Left hindlimb (tissue), 1 donor: ENCODE measurements around the gene TTC13.
"Not testable (repeated sequence)": the region's sequence is repeated elsewhere in the genome, so short reads cannot be mapped to it uniquely, and the experiment has no call there.

Experiments
- DNase-seq: peaks from one replicate; pipeline ENCODE4 v3.0.0-alpha.2; 2018

TTC13 gene

GRCh38 chr1:230978491-230979388 lies at the start of gene TTC13, which contains the start of gene ARV1:
Gene TTC13, minus strand, starts transcription at chr1:230978861. Its CDS starts 31 bp downstream, at chr1:230978830.
Gene ARV1, plus strand, starts transcription at chr1:230979094. Its CDS starts 12 bp downstream, at chr1:230979106.
- DNase-seq: peak; percentile 99

GRCh38 chr1:231027971-231028370 lies 49.3 kb upstream of the TTC13 start:
- DNase-seq: no peak

- no peak for DNase-seq
Measured at GRCh38 chr1:231027136-231027925, 48.7 kb upstream of the TTC13 start.

- no peak for DNase-seq
Measured at GRCh38 chr1:231026576-231026975, 47.9 kb upstream of the TTC13 start.

DNA sequence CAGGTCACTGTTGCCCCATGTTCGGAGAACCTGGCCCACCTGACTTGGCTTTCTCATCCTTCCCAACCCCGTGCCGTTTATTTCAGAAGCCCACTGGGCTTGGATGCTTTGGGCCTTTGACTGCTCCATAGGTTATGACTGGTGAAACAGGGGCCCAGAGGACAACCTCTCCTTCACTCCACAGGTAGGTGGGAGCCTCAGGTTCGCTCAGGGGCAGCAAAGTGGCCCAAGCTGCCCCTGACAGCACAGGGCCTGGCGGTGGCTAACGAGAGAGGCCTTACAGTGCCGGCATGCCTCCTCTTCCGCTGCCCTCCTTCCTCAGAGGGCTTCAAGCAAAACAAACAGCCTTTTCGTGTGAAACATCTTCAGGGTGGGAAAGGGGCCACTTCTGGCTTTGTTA lies 44.5 kb upstream of the TTC13 start:
- no peak for DNase-seq

DNA sequence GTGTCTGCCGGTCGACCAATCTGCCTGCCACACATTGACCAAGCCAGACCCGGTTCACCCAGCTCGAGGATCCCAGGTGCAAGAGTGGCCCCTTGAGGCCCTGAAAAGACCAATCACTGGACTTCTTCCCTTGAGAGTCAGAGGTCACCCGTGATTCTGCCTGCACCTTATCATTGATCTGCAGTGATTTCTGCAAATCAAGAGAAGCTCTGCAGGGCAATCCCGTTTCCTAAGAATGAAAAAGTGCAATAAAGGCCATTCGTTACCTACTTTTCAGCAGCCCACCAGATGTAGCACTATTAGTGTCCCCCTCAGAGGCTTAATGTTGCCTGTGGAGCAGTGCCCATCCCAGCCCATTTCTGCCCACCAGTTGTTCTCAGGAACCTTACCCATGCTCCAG lies 43.9 kb upstream of the TTC13 start:
- not testable (repeated sequence) for DNase-seq

DNA sequence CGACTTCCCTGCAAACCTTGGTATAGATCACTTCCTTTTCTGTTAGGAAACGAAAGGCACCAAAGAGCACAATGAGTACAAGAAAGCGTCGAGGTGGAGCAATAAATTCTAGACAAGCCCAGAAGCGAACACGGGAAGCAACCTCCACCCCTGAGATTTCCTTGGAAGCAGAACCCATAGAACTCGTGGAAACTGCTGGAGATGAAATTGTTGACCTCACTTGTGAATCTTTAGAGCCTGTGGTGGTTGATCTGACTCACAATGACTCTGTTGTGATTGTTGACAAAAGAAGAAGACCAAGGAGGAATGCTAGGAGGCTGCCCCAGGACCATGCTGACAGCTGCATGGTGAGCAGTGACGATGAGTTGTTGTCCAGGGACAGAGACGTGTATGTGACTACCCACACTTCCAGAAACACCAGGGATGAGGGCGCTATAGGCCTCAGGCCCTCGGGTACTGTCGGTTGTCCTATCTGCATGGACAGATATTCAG lies 42.9 kb upstream of the TTC13 start:
- no peak for DNase-seq

GRCh38 chr1:231020816-231021215 lies 42.2 kb upstream of the TTC13 start:
- no peak for DNase-seq

DNA sequence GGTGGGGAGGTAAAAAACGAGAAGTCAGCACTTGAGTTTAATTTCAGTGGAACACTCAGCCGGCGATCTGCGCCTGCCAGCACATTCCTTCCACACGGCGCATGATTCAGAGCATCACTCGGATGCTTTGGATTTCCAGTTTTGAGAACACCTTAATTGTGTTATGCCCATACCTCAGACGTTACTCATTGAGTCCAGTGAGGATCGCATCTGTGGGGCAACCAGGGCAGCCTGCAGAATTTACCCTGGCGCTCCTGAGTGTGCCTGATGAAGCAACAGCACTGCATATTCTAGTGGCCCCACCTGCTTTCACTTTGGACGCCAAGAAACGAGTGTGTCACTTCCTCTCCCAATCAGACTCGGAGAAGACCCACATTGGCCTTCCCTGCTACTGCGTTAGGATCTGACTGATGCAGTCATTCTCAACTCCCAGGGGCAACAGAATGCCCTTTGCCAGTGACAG lies 41.5 kb upstream of the TTC13 start:
- no peak for DNase-seq

DNA sequence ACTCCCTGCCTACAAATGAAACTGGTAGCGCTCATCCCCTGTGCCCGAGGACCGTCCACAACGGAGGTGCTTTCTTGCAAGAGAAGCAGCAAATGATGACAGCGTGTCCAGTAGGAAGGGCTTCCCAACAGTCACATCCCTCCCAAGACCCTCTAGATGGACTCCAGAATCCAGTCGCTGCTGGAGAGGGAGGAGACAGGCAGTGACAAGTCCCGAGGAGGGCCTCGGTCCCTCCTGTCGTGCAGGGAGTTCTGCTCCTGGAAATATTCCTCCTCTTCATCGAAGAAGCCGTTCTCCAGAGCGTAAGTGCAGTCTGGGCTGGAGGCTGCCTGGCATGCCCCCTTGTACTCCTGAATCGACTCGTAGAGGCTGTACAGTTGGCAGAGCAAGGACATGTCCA lies 41.0 kb upstream of the TTC13 start:
- no peak for DNase-seq

DNA sequence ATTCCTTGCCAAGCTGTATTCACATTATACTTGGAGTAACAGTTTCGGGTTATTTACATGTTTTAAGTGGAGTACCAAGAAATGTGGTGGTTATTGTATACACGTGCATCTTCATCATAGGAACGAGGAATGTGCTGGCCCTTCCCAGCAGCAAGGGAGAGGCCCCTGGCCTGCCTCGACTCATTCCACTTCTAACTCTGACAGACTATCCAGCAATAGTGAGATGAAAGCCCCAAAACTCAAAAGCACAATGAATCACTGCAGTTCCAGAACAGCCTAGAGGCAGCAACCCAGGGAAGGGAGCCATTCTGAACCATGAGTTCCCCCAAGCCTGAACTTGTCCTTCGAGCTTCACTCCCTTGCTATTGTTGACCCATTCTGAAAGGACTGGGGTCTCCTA lies 38.3 kb upstream of the TTC13 start:
- no peak for DNase-seq

- DNase-seq: no peak
Measured at GRCh38 chr1:231016234-231016633, 37.6 kb upstream of the TTC13 start.

GRCh38 chr1:231013391-231014015 lies 34.8 kb upstream of the TTC13 start:
- no peak for DNase-seq

GRCh38 chr1:231011963-231012362 lies 33.3 kb upstream of the TTC13 start:
- no peak for DNase-seq

- no peak for DNase-seq
Measured at GRCh38 chr1:231011360-231011759, 32.7 kb upstream of the TTC13 start.

GRCh38 chr1:231007535-231007934 lies 28.9 kb upstream of the TTC13 start:
- not testable (repeated sequence) for DNase-seq

DNA sequence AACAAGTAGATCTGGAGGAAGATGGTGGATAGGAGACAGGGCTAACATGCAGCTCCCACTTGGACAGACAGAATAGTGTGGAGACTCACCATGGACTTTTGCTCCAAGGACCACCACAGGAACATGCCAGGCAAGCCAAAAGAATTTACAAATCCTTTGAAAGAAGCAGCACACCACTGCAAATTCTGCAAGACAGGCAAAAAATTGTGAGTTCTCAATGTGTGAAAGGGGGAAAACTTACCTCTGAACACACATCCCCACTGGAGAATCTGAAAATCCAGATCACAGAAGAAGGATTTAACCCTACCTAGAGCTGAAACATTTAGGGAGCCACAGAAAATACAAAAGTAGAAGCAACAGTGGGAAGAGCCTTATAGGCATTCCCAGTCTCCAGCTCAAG lies 23.2 kb upstream of the TTC13 start:
- no peak for DNase-seq

DNA sequence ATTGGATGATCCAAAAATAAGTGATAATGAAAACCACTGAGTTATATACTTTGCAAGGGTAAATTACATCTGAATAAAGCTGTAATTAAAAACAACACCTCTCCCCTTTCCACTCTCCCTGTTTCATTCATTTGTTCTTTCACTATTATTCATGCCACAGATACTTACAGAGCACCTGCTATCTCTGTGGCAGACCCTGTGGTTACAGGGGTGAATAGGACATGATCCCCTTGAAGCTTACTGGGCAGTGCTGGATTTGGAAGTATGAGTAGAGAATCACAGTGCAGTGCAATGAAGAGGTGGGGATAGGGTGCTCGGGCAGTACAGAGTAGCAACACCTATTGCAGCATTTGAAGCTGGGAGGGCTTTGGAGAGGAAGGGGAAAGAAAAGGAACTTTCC lies 22.0 kb upstream of the TTC13 start:
- no peak for DNase-seq

- no peak for DNase-seq
Measured at GRCh38 chr1:231000201-231000600, 21.5 kb upstream of the TTC13 start.

DNA sequence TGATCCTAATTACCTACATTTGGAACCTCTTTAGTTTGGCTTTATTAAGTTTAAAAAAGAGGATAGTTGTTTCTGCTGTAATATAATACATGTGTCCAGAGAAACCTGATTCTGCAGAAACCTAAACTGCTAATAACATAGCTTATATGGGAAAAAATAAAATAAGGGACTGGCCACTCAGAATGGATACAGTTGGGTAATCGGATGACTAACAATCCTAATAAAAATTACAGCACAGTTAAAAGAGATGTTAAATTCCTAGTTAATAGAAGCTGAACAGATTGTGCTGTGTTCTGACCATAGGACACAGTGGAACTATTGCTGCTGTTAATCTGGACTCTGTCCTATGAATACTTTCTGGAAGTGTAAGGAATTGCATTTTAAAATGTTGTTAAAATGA lies 16.2 kb upstream of the TTC13 start:
- DNase-seq: no peak

GRCh38 chr1:230992100-230992774 lies 13.6 kb upstream of the TTC13 start:
- no peak for DNase-seq

GRCh38 chr1:230987448-230987847 lies 8.8 kb upstream of the TTC13 start:
- no peak for DNase-seq

GRCh38 chr1:230986976-230987375 lies 8.3 kb upstream of the TTC13 start:
- DNase-seq: no peak
